ENCODE results near the gene SLC29A3. TPM values are rescaled to one million over a fixed set of nuclear protein-coding genes. Genes with fewer than 3 reads are reported as not detected.

Gene SLC29A3
- total and polyA plus RNA-seq, 2 of the 8 experiments (the other 6 are each of a cell fraction or from before 2014, with no cell fraction given): 14.0 to 24.6 TPM

DNA sequence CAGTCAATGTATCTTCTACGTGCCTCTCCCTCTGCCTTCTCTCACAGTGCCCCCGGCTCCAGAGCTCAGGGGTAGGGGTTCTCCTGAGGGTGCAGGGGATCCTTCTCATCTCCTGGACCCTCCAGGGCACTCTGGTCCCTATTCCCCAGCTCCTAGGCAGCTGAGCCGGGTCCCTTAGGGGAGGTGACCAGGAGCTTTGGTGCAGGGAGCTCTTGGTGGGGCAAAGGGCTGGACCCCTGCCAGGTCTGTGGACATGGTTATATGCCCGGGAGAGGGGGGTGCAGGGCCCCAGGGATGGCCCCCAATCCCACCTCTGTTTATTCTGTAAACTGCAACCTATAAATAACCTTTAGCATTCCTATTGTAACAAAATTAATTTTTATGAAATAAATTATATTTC lies 16.6 kb upstream of the SLC29A3 start (continued):
- TF ChIP-seq, protein P1, sequence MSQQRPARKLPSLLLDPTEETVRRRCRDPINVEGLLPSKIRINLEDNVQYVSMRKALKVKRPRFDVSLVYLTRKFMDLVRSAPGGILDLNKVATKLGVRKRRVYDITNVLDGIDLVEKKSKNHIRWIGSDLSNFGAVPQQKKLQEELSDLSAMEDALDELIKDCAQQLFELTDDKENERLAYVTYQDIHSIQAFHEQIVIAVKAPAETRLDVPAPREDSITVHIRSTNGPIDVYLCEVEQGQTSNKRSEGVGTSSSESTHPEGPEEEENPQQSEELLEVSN (IDR thresholded peaks at IDR 0.05): no peak
- TF ChIP-seq SIRT6 (IDR thresholded peaks at IDR 0.05; ENCODE audit: low read length) (no peak), TCF12 (IDR thresholded peaks at IDR 0.05; ENCODE audit: low read depth, low read length) (no peak), BACH1 (IDR thresholded peaks at IDR 0.05; ENCODE audit: low read length) (no peak)

Measured in H1 (cell line).